Activated CD8-positive, alpha-beta memory T cell treated with anti-CD3 and anti-CD28 coated beads for 4 hours (primary cell): ENCODE measurements around the gene THEMIS2.

Experiments used
- DNase-seq, 2 donors: peaks; one replicate each; pipeline ENCODE4 v3.0.0-alpha.2; 2020; ENCODE audit warnings: low read depth in 2 of 2

THEMIS2 gene

DNA sequence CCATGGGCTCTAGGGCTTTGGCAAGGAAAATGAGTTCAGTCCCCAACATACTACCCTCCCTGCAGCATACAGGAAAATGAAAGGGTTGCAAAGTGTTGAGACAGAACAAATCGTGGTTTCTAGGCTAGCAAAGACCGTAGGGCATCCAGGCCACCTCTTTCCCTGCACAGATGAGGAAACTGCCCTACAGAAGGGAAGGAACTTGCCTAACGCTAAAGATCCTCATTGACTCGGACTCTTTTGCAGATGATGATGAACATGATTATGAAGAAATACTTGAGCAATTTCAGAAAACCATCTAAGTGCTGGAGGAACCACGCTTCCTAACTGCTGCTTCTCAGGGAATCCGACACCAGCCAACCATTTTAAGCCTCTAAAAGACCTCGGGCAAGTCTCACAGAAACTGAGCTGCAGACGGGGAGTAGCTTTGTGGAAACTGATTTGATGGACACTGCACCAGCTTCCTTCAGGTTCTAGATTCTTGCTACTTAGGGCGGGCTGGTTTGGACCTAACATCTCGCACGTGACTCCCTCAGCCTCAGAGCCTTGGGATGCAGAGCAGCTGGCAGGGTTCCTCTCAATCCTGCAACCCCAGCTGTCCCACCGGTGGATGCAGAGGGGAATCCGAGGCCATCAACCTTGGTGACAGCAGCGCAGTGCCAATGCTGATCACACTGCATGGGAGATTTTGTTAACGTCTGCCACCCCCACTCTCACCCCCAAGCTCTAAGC, 13.4 kb downstream of the THEMIS2 start:
- DNase-seq = no peak

DNA sequence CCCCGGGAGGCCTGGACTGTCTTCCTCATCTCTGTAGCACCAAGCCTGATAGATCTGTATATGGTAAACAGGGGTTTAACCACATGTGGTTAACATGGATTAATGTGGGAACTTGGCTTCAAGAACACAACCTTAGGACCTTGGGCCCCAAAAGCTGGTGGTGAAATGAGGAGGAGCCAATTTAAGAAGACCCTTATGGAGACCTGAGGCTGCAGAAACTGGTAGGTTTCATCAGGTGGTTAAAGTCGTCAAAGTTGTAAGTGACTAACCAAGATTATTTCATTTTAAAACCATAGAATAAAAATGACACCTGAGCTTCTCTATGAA, 14.0 kb downstream of the THEMIS2 start:
- no peak for DNase-seq

DNA sequence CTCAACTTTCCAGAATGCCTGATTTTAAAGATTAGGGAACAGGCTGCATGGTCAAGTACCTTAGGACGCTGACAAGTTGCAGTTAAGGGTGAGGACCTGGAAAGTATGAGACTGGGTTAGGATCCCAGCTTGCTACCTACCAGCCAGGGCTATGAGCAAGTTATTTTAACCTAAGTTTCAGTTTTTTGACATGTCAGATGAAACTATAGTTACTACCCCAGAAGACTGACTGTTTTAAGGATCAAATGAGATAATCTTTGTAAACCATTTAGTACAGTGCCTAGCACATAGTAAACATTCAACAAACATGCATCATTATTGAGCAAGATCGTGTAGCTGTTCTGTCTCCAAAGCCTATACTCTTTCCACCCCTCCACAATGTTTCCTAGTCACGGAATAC, 14.4 kb downstream of the THEMIS2 start:
- no peak for DNase-seq

DNA sequence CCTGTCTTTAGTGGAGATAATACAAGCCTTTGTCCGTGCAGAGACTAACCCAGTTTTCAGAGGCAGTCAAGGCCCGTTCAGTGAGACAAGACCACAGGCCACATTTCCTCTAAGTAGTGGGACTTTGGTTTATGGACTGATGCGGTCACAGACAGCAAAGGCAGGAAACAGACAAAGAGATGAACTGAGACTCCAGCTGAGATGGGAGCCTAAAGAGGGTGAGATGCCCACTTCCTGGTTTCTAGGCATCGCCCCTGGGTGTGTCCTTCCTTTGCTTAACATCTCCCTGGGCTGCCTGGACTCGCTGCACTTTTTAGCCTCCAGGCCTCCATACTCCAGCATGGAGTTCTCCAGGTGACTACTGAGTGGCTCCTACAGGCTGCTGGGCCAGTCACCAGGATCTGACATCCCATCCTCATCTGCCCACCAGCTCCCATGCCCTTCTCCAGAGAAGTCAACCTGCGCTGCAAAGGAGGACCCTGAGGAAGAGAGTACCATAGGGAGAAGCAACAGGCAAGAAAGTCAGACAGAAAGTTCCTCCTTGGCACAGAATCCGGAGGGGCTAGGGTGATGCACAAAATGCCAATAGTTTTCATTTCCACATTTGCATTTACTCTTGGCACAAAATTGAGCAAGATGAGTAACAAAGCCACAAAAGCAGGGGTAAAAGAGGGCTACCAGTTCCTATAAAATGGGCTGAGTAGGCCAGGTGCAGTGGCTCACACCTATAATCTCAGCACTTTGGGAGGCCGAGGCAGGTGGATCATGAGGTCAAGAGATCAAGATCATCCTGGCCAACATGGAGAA, 15.1 kb downstream of the THEMIS2 start:
- DNase-seq = no peak

DNA sequence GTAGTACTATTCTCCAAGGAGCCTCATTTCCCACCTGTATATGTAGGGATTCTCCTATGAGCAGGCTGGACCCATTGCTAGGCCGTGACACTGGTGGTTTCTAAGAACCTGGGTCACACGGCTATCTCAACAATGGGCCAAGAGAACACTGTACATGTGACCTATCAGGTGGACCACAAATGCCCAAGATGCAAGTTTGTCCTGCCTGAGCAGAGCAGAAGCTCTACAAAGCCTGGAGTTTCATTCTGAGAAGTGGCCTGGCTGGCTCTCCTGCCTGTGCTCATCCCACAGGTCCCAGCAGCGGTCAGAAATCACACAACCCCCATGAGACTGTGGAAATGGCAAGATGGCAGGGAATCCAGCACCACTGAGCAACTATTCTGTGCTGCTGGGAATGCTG, 17.2 kb downstream of the THEMIS2 start:
- DNase-seq = no peak

DNA sequence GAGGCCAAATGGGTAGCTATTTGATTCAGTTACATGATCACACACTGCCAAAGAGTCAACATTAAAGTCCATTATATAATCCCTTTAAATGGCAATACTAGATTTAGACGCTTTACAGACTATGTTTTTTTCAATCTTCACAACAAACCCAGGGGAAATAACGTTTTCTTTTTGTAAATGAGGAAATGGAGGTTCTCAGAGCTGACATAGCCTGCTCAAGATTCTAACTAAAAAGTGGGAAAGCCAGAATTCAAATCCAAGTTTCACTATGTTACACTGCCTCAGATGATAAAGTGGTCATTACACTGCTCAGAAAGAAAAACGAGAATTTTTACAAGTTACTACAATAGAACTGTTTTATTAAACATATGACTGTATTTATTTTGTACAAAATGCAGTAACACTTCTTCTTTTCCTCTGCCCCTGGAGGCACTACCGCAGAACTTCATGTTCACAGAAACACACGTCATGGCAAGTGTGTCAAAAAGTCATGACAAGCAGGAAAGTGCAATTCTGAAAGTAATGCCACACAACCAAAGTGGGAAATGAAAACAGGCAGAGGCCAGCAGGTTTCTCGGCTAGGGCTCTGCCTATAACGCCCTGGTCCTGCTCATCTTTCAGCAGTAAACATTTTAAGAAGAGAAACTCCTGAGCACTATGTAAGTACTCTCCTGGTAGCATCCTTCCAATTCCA, 19.0 kb downstream of the THEMIS2 start:
- DNase-seq = no peak

DNA sequence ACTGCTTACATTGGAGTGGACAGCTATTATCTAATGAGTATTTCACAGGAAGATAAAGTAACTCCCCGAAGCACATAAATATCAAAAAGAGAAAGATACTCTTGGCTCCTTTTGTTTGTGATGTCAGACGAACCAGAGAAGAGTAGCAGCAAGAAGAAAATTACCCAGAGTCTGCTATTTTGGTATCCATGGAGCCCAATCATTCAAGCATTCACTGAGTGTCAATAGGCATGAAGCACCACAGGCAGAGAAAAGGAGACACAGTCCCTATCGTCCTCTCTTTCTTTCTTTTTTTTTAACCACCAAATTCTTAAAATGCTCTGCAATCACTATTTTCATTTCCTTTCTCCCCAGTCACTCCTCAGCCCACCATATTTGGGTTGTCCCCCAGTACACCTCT, 22.2 kb downstream of the THEMIS2 start:
- DNase-seq = no peak

DNA sequence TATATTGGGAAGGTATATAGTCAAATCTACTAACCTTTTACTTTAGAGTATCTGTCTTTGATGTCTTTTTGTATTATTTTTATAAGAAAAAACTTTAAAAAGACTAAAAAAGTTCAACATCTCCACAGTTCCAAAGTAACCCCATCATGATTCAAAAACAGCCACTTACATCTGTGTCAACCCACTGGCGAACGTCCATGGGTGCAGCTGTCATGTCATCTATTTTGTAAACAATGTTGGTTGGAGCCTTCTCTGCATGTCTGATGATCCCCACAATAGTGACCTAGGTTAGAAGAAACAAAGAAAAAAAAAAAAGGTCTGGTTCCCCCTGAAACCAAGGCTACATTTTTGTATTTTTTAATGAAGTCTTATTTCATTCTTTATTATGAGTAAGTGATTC, 34.4 kb downstream of the THEMIS2 start:
- no peak for DNase-seq

DNA sequence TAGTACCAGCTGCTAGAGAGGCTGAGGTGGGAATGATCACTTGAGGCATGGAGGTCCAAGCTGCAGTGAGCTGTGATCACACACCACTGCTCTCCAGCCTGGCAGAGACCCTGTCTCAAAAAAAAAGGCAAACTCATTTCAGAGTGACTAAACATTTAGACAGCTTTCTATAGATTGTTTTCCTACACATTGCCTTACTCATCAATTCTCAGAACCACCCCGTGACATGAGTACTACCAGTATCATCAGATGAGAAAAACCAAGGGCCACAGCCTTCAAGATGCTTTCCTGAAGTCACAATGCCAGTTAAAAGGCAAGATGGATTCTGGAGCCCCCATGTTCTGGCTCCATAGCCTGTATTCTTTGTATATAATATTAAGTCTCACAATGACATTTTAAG, 40.1 kb downstream of the THEMIS2 start:
- no peak for DNase-seq

DNA sequence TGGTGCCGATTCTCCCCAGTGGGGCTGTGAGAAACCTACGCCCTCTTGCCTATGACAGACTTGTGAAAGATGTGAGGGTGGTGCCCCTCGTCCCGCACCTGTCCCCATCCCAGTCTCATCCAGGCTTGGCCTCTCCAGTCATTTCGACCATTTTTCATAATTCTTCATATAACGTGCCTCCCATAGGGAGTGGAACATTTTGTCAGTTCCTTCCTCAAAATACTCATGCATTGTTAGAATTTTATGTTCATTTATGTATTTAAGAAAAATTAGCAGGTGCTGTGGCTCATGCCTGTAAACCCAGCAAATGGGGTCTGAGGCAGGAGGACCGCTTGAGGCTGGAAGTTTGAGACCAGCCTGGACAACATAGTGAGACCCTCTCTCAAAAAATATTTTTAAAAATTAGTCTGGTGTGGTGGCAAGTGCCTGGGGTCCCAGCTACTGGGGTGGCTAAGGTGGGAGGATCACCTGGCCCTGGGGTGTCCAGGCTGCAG, 42.8 kb downstream of the THEMIS2 start:
- no peak for DNase-seq

DNA sequence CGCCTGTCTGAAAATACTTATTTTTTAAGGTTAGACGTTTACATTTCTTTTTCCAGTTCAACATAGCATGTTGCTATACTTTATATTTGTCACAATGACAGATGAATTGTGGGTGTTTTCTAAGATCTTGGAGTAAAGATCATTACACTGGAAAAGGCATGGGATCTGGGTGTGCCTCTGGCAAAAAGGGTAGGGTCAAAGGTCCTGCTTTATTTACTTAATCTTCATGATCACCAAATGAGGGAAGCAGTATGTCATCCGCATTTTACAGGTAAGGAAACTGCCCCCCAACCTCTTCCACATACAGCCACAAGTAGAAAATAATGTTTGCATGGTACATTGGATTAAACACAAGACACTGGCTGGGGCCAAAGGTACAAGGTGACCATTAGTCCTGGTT, 49.9 kb downstream of the THEMIS2 start:
- no peak for DNase-seq

DNA sequence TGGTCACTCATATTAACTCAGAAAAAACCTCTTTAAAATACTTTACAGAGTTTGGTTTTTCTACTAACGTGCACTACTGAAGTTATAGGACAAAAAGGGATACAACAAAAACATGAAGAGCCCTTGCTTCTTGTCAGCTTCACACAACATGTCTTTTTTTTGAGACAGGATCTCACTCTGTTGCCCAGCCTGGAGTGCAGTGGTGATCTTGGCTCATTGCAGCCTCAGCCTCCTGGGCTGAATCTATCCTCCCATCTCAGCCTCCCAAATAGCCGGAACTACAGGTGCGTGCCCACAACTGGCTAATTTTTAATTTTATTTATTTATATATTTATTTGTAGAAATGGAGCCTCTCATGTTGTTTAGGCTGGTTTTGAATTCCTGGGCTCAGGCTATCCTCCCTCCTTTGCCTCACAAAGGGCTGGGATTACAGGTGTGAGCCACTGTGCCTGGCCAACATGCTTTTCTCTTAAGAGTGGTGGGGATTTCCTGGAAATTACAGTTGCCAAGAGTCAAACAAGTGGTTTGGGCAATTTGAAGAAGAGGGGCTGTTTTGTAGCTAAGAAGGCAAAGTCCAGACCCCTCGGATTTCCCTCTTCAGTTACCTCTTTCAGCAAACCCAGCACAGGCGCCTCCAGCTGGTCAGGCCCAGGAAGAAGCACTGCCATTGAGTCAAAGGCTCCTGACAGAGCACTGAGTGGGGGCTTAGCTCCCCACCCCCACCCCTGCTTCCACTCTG, 56.0 kb downstream of the THEMIS2 start:
- no peak for DNase-seq

DNA sequence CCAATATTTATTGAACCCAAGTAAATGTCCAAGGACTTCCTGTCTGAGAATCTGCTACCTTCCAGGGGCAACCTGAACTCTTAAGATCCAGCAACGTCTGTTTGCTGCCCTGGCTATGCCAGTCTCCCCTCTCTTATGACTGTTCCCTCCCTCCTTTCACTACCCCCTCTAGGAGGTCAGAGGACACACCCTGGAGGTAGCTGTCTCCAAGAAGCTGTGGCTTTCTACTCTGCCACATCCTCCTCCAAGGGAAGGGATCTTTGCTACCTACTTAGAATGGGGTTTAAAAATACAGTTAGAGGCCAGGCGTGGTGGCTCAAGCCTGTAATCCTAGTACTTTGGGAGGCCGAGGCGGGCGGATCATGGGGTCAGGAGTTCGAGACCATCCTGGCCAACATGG, 58.8 kb downstream of the THEMIS2 start:
- DNase-seq = no peak

DNA sequence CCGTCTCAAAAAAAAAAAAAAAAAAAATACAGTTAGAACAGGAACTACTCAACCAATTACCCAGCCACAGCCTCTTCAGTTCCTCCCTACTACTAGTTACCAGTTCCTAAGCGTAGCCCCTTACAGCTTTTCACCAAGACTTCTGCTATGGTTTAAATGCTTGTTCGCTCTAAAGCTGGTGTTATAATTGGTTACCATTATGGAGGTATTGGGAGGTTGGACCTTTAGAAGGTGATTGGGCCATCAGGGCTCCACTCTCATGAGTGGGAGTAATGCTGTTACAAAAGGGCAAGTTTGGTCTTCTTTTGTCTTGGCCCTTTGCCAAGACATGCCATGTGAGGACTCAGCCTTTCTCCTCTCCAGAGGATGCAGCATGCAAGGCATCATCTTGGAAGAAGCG, 59.4 kb downstream of the THEMIS2 start:
- DNase-seq = no peak

DNA sequence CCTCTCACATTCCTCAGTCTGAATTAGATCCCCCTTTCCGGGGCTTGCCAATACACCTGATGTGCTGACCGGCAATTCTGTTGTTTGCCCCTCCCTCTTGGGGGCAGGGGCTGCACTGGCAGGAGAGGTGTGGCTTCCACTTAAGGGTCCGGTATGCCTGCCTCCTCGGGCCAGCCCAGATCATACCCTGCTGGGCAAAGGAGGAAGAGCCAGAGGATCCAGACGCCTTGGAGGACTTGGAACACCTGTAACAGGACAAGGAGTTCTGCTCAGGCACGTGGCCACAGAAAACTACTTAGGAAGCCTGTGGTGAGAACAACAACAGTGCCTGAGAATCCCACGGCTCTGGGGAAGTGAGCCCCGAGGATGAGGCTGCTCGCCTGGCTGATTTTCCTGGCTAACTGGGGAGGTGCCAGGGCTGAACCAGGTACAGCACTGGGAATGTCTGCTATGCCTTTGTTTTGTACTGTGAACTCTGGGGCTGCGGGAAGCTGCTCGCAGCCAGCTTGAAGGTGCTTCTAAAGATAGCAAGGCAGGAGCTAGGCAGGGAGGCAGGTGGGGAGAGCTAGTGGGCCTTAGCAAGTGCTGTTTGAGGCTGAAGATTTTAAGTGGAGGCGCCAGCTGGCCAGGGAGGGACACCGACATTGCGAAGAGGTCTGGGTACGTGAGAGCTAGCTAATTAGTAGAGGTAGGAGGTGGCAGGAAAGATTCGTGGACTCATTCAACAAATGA, 62.6 kb downstream of the THEMIS2 start, which contains the start of gene SMPDL3B:
Gene SMPDL3B (plus strand): TSS at position 183 of the 732 bp plus-strand sequence. CDS start 184 bp downstream, at position 367.
- DNase-seq = no peak

DNA sequence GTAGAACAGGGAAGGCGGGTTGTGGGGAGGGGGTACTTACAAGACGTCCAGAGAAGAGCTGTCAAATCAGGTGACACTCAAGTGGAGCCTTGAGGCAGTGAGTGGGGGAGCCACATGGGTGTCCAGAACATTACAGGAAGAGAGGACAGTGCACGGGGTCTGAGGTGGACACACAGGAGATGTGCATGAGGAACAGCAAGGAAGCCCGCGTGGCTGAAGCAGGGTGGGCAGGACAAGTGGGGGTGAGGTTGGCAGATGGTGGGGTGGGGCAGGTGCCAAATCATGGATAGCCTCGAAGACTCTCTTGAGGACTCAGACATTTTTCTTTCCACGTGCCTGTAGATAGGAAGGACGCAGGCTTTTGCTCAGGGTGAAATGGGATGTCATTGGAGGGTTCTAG, 63.4 kb downstream of the THEMIS2 start:
- no peak for DNase-seq
